ENCODE data around the gene MRPL23. TPM values are rescaled to one million over a fixed set of nuclear protein-coding genes. Genes with fewer than 3 reads are reported as not detected.

The MRPL23 gene
- total RNA-seq, 1 experiment from 2014 or later = 109 TPM

- ChIA-PET CTCF (no interaction called here), POLR2A (no interaction called here)
- H3K36me3 ChIP-seq (ENCODE audit: control insufficient read depth in 1 of 2, insufficient read depth in 2 of 2, low read length in 2 of 2) = no peaks in the 10 kb centered on the region
These were observed 17.8 kb downstream of the MRPL23 start for GRCh38 chr11:1964955-1965354.

More at GRCh38 chr11:1964955-1965354, 17.8 kb downstream of the MRPL23 start:
- H3K9ac ChIP-seq (ENCODE audit: low read length) = no peak overlapping the region
- ATAC-seq (no peak), DNase-seq (ENCODE audit: low read depth, low spot score) (no peak)
- no peaks in the 10 kb centered on the region for H3K9me3 ChIP-seq (ENCODE audit: control insufficient read depth in 1 of 2, insufficient read depth in 1 of 2, low read depth in 1 of 2, low read length in 2 of 2)
- TF ChIP-seq, protein P1, sequence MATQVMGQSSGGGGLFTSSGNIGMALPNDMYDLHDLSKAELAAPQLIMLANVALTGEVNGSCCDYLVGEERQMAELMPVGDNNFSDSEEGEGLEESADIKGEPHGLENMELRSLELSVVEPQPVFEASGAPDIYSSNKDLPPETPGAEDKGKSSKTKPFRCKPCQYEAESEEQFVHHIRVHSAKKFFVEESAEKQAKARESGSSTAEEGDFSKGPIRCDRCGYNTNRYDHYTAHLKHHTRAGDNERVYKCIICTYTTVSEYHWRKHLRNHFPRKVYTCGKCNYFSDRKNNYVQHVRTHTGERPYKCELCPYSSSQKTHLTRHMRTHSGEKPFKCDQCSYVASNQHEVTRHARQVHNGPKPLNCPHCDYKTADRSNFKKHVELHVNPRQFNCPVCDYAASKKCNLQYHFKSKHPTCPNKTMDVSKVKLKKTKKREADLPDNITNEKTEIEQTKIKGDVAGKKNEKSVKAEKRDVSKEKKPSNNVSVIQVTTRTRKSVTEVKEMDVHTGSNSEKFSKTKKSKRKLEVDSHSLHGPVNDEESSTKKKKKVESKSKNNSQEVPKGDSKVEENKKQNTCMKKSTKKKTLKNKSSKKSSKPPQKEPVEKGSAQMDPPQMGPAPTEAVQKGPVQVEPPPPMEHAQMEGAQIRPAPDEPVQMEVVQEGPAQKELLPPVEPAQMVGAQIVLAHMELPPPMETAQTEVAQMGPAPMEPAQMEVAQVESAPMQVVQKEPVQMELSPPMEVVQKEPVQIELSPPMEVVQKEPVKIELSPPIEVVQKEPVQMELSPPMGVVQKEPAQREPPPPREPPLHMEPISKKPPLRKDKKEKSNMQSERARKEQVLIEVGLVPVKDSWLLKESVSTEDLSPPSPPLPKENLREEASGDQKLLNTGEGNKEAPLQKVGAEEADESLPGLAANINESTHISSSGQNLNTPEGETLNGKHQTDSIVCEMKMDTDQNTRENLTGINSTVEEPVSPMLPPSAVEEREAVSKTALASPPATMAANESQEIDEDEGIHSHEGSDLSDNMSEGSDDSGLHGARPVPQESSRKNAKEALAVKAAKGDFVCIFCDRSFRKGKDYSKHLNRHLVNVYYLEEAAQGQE (IDR thresholded peaks at IDR 0.05; ENCODE audit: low read depth) = no peak
- TF ChIP-seq, protein P2, sequence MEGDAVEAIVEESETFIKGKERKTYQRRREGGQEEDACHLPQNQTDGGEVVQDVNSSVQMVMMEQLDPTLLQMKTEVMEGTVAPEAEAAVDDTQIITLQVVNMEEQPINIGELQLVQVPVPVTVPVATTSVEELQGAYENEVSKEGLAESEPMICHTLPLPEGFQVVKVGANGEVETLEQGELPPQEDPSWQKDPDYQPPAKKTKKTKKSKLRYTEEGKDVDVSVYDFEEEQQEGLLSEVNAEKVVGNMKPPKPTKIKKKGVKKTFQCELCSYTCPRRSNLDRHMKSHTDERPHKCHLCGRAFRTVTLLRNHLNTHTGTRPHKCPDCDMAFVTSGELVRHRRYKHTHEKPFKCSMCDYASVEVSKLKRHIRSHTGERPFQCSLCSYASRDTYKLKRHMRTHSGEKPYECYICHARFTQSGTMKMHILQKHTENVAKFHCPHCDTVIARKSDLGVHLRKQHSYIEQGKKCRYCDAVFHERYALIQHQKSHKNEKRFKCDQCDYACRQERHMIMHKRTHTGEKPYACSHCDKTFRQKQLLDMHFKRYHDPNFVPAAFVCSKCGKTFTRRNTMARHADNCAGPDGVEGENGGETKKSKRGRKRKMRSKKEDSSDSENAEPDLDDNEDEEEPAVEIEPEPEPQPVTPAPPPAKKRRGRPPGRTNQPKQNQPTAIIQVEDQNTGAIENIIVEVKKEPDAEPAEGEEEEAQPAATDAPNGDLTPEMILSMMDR (IDR thresholded peaks at IDR 0.05 in 2 of 3, conservative IDR thresholded peaks at IDR 0.05 in 1 of 3; ENCODE audit: borderline replicate concordance in 1 of 3, insufficient read depth in 1 of 3, low read depth in 2 of 3, low read length in 2 of 3) = no peak
- no peak for TF ChIP-seq CEBPB (IDR thresholded peaks at IDR 0.05; ENCODE audit: low read depth)
- no peak for TF ChIP-seq SP1 (IDR thresholded peaks at IDR 0.05; ENCODE audit: low read depth)
- no peak for TF ChIP-seq ZFX (IDR thresholded peaks at IDR 0.05)
- no peak for TF ChIP-seq YY1 (IDR thresholded peaks at IDR 0.05; ENCODE audit: extremely low read depth, insufficient replicate concordance, low read depth, low read length)
- no peak for TF ChIP-seq ZNF274 (IDR thresholded peaks at IDR 0.05; ENCODE audit: low read depth, low read length)
- TF ChIP-seq SRF (IDR thresholded peaks at IDR 0.05; ENCODE audit: low read depth) = no peak
- no peak for TF ChIP-seq POLR2A (IDR thresholded peaks at IDR 0.05; ENCODE audit: borderline replicate concordance, extremely low read depth, insufficient read depth, insufficient read length)
- TF ChIP-seq EGR1 (IDR thresholded peaks at IDR 0.05; ENCODE audit: low read depth) = no peak
- no peak for TF ChIP-seq ELF1 (IDR thresholded peaks at IDR 0.05; ENCODE audit: borderline replicate concordance, low read depth)
- no peaks in the 10 kb centered on the region for H4K20me1 ChIP-seq (ENCODE audit: insufficient read depth)
- H3K4me1 ChIP-seq (ENCODE audit: control insufficient read depth in 1 of 2, insufficient read depth in 2 of 2, low read length in 2 of 2) = no peaks in the 10 kb centered on the region
- no peaks in the 10 kb centered on the region for H3K79me2 ChIP-seq (ENCODE audit: insufficient read depth, low read length)
- BruUV-seq (replicated peaks) = no TSS peak
- no peaks in the 10 kb centered on the region for H3K27me3 ChIP-seq (ENCODE audit: insufficient read depth, low read length)
- intact Hi-C loops (cut with micrococcal nuclease) = no loop called here
- no peak overlapping the region for H2AFZ ChIP-seq (ENCODE audit: low read depth, low read length, poor library complexity, severe bottlenecking)
- H3K27ac ChIP-seq (ENCODE audit: low read depth, low read length) = no peak overlapping the region
- no peaks in the 10 kb centered on the region for H3K9me2 ChIP-seq (ENCODE audit: insufficient read depth)
- no peak overlapping the region for H3K4me3 ChIP-seq (replicated peaks in 1 of 2; ENCODE audit: low read depth in 1 of 2, low read length in 2 of 2)
- no peak overlapping the region for H3K4me2 ChIP-seq (ENCODE audit: low read length)
- RAD21 ChIA-PET (ENCODE audit: low non-redundant PET in 1 of 2, low total read pairs in 2 of 2, uncharacterized antibody in 2 of 2, unreplicated experiment in 2 of 2) = no interaction called here

All from HCT116 (cell line).